Body of pancreas (tissue), 4 donors: ENCODE results near the gene CYP2U1.

Experiments used
- CTCF ChIP-seq, 7 experiments: fragments of 450-650 bp in 4 of 7; fragments of 200-600 bp in 3 of 7; sonication (generic) in 3 of 7; IDR thresholded peaks; one replicate each; pipeline ENCODE4 v1.5.1; 2016 to 2019; ENCODE audit warnings: antibody characterized with exemption in 7 of 7
- POLR2A ChIP-seq, 3 donors: fragments of 450-650 bp; IDR thresholded peaks; one replicate each; pipeline ENCODE4 v1.6.1; 2016; ENCODE audit warnings: antibody characterized with exemption in 3 of 3, mild to moderate bottlenecking in 2 of 3

- no peak for TF ChIP-seq POLR2A (IDR thresholded peaks at IDR 0.05)
- no peak for TF ChIP-seq CTCF (IDR thresholded peaks at IDR 0.05)
Measured at GRCh38 chr4:107902715-107903114, 28.6 kb upstream of the CYP2U1 start.
